CD4-positive, alpha-beta T cell treated with Interleukin-4 for 1 hour (primary cell): ENCODE data around the gene CALY.
A peak's percentile ranks its signal among the peaks of the same experiment; 100 is the strongest.
"Not testable (repeated sequence)": the region's sequence is repeated elsewhere in the genome, so short reads cannot be mapped to it uniquely, and the experiment has no call there.

Experiments used
- DNase-seq, 2 donors: peaks; one replicate each; pipeline ENCODE4 v3.0.0-alpha.2; 2020 to 2022

Gene CALY, protein sequence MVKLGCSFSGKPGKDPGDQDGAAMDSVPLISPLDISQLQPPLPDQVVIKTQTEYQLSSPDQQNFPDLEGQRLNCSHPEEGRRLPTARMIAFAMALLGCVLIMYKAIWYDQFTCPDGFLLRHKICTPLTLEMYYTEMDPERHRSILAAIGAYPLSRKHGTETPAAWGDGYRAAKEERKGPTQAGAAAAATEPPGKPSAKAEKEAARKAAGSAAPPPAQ

DNA sequence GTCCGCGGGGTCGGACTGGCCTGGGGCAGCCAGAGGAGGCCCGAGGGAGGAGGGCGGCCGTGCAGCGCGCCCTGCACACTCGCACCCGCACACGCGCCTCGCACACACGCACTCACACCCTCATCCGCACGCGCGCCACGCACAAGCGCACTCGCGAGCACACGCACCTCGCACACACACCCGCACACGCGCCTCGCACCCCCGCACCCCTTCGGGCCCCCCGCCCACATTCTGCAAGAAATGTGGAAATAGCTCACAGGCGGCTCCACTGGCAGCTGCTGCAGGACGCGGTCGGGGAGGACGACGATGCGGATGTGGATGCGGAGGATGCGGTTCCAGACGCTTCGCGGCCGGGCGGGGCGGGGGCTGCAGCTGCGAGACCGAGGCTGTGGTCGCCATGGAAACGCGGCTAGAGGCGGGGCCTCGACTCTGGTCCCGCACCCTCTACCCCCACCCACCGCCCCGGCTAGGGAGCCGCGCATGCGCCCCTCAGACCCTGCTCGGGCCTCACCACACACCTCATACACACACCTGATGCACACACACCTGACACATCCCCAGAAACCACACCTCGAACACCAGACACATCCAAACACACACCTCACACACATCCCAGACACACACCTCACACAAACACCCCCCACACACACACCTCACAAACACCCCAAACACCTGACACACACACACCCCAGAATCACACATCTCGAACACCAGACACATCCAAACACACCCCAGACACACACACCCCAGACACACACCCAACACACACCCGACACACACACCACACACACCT lies at the start of gene CALY:
Gene CALY (minus strand): TSS at position 320 of the 793 bp plus-strand sequence. CDS start 7,907 bp downstream, outside the sequence.
- DNase-seq = peak; percentile 91

DNA sequence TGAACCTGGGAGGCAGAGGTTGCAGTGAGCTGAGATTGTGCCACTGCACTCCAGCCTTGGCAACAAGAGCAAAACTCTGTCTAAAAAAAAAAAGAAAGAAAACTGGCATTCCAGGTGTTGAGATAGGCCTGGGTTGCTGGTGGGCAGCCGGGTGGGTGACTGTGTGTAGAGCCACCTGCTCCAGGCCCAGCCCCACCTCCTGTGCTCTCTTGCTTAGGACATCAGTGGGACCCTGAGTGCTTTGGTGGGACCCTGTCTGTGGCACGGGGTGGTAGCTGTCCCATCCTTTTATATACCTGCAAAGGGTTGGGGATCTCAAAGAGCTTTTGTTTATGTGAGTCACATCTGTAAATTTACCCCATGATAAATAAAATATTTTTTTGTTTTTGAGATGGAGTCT lies 48.5 kb upstream of the CALY start:
- no peak for DNase-seq

DNA sequence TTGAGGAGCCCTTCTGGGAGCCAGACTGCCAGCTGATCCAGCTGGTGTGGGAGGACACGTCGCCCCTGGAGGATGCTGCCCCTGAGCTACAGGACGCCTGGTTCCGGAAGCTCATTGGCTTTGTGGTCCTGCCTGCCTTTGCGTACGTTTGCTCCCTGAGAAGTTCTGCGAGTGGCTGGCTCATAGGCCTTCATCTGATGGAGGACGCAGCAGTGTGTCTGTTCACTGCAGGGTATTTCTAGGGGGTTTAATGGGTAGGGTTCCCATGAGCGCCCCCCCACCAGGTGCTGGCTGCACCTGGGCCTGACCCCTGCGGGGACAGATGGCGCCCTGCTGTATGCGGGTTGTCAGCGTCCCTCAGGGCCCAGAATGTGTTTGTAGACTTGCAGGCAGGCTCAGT lies 47.4 kb upstream of the CALY start:
- no peak for DNase-seq

DNA sequence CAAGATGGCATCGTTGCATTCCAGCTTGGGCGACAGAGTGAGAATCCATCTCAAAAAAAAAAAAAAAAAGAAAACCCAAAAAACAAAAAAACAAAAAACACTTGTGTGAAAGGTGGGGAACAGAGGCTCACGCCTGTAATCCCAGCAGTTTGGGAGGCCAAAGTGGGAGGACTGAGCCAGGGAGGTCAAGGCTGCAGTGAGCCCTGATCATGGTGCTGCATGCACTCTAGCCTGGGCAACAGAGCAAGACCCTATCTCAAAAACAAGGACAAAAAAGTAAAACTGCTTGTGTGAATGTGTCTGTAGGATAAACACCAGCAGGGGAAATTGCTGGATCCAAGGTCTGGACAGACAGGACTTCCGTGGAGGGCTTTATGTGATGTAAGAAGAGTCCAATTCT lies 46.9 kb upstream of the CALY start:
- DNase-seq = no peak

DNA sequence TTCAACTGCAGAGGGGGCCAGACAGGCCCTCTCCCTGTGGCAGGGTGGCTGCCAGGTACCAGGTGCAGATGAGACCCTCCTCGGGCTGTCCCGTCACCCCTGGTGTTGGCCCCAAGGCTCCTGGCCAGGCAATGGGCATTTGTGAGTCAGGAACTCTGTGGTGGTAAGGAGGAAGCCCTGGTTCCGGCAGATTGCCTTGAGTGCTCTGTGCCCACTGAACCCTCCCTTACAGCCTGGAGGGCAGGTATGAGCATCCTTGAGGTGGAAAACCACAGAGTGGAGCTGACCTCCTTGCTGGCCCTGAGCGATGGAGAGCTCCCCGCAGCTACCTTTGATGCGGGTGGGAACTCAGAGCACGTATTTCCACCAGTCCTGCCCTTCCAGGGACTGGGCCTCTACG lies 44.3 kb upstream of the CALY start:
- DNase-seq = no peak

DNA sequence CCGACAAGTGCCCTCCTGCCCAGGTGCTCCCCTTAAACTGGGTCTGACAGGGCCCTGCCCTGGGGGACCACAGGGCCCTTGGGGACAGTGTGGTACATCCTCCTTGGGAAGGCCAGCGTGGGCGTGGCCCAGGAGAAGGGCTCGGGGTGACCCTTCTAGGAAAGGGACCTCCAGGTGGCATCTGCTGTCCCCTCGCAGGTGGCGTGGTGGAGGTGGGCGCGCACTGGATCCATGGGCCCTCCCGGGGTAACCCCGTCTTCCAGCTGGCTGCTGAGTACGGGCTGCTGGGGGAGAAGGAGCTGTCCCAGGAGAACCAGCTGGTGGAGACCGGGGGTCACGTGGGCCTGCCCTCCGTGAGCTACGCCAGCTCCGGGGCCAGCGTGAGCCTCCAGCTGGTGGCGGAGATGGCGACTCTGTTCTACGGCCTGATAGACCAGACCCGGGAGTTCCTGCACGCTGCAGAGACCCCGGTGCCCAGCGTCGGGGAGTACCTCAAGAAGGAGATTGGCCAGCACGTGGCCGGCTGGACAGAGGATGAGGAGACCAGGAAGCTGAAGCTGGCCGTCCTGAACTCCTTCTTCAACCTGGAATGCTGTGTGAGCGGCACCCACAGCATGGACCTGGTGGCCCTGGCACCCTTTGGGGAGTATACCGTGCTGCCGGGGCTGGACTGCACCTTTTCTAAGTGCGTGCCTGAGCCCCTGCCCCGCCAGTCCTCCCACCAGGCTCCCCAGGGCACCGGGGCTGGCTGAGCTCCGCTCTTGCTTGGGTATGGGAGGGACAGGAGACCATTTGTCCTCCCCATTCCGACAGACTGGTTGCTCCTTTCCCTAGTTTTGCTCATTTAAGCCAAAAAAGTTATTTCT lies 43.3 kb upstream of the CALY start:
- DNase-seq = no peak

DNA sequence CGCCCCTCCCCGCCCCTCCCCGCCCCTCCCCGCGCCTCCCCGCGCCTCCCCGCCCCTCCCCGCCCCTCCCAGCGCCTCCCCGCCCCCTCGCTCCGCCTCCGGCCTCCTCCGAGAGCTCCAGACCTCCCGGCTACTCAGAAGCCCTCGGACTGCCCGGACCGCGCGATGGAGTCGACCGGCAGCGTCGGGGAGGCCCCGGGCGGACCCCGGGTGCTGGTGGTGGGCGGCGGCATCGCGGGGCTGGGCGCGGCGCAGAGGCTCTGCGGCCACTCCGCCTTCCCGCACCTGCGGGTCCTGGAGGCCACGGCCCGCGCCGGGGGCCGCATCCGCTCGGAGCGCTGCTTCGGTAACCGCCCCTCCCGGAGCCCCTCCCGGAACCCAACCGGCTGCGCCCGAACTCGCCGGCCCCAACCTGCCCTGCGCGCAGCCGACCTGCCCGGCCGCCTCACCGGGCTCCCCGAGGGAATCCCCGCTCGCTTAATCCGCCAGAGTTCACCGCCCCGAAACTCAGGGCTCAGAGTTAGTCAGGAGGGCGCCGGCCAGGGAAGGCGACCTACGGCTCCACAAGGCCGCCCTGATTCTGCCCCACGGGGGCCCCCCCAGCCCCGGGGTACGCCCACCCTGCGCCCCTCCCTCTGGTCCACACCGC lies 42.6 kb upstream of the CALY start, which contains the start of gene PAOX:
Gene PAOX (plus strand): TSS at position 111 of the 649 bp plus-strand sequence. CDS start 55 bp downstream, at position 166.
- peak; percentile 63 to 69 for DNase-seq

DNA sequence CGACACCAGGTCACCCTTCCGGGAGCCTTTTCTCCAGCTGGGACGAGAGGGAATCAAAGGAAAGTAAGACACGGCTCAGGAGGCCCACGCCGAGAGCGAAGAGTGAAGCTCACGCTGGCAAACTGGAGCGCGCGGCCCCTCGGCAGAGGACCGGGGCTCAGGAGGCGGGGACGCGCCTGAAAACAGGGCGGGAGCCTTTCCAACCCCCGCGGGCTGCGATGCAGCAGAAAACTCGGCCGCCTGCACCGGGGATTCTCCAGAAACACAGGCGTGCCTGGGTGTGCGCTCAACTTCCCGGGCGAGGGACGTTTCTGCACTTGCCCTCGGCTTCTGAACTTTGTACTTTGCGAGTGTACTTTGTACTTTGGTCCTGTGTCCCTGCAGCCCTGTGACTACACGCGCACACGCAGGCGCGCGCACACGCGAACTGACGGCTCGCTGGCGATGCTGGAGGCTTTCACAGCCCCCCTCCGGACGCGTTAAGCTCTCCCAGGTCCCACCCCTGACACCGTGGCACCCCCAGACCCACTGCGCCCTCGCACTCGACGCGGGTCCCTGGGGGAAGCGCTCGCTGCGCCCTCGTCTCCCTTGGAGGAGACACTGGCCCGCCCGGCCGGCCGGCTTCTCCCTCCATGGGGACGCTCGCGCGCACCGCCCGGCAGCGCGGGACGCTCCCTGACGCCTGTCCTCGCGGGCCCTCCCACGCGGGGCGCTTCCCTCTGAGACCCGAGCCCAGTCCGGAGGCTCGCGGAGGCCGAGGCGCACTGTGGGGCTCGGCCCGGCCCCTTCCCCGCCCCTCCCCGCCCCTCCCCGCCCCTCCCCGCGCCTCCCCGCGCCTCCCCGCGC lies 41.8 kb upstream of the CALY start:
- peak; percentile 47 to 63 for DNase-seq

DNA sequence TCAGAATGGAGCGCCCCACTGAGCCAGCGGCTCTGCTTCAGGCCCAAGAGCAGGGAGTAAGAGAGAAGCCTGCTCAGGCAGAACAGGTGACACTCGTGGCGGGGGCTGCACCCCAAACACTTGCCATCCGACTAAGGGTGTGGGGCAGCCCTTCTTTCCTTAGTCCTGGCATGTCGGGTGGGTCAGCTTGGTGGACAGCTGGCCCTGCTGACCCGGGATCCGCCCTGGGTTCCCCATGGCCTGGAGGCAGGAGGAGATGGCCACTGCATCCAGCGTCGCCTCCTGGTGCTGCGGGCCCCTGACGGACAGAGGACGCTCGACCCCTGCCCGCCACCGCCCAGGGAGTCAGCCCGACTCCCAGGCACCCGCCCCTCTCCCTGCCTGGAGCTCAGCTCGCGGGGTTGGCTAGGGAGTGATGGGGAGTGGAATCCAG lies 41.1 kb upstream of the CALY start:
- no peak for DNase-seq

DNA sequence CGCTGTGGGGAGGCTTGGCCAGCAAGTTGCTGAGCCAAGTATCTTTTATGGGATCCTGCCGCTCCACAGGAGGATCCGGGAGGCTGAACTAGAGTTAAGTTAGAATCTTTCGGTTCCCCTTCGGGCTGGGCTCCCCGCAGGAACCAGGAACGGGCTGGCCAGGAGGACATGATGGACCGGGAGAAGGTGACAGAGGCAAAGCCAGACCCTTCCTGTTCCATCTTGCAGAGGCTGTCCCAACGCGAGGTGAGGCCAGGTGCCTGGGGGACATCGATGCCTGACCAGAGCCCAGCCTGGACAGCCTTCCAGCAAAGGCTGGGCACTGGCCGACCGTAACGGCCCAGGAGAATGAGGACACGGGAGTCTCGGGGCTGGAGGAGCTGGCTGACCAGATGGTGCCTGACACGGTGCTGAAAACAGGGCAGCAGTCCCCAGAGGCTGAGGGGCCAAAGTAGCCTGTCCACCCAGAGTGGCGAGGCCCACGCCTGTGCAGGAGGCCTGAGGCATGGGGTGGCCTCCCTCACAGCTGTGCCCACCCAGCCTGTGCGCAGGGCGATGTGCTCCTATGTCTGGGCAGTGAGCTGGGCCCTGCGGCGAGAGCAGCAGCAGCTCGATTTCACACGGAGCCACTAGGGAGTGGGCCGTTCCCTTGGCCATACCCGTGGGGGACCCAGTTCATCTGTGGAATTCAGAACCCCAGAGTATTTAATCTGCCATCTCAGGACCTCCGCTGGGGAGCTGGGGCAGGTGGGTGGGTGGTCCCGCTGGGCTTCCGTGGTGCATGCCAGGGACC lies 40.5 kb upstream of the CALY start:
- no peak for DNase-seq

DNA sequence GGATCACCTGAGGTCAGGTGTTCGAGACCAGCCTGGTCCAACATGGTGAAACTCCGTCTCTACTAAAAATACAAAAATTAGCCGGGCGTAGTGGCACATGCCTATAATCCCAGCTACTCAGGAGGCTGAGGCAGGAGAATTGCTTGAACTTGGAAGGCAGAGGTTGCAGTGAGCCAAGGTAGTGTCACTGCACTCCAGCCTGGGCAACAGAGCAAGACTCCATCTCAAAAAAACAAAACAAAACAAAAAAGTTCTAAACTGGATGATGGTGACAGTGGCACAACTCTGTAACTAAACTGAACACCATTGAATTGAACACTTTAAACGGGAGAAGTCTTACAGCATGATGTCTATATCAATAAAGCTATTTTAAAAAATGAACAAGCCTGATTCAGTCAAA lies 39.5 kb upstream of the CALY start:
- not testable (repeated sequence) for DNase-seq

DNA sequence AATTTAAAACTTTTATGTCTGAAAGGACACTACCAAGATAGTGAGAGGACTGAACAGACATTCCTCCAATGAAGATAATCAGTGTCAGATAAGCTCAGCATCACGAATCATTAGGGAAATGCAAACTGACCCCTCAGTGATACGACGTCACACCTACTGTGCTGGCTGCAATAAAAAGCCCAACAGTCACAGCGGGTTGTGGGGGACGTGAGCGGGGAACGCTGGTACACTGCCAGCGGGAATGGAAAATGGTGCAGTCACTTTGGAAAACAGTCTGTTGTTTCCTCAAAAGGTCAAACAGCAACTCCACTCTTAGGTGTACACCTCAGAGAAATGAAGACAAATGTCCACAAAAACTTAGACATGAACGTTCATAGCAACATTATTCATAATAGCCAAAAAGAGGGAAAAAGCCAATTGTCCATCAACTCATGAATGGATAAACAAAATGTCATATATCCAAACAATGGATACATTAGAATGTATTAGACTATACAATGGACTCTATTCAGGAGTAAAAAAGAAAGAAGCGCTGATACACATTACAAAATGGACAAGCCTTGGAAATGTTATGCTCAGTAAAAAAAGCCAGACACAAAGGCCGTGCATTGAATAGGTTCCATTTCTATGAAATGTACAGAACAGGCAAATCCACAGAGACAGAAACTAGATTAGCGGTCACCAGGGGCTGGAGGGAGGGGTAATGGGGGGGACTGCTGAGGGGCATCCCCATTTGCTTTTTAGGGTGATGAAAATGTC lies 38.8 kb upstream of the CALY start:
- no peak for DNase-seq

DNA sequence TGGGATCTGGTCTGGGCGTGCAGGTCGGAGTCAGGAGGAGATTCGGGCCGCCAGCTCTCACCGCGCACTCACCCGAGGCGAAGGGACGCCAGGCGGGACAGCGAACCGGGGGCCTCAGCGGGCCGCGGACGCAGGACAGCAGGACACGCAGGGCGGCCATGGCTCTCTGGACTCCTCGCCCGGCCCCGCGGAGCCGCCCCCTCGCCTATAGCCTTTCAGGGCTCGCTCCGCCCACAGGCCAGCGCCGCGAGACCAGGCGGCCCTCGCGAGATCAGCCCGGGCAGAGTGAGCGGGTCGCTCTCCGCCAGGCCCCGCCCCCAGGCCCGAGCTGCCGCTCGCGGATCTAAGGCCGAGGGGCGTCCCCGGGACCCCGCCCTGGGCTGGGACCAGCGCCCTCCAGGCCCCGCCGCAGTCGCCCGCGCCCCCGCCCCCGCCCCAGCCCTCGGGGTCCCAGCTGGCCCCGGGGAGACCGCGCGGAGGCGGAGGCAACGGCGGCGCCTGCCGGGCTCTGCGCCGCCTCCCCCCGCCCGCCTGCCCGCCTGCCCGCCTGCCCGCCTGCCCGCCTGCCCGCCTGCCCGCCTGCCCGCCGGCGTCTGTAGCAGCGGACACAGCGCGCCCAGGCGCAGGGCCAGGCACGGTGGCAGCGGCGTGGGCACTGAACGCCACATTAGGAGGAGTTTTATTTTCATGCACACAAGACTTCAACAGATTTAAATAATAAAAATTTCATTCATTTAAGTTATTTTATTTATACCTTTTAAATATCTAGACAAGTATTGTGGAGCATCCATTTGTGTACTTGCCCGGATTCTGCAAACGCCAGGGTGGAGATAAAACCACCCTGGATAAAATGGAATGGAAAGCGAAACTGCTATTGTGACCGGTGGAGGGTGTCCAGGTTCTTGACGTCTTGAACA lies 36.7 kb upstream of the CALY start, which contains the start of gene ECHS1:
Gene ECHS1 (minus strand): TSS at position 181 of the 917 bp plus-strand sequence. CDS start 21 bp downstream, at position 160.
- peak; percentile 92 to 93 for DNase-seq

DNA sequence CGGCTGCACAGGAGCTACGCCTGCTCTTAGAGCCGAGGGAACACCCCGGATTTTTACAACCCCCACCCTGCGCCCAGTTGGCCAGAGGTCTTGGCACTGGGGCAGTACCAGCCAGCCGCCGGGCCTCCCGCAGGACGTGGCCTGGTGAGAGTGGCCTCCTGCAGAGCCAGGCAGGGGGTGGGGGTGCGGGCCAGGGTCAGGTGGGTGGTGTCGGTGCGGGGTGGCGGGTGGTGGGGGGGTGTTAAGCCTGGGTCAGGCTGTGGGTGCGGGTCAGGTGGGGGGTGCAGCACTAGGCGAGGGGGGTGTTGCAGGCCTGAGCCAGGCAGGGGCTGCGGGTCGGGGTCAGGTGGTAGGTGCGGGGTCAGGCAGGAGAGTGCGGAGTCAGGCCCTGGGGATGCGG lies 35.8 kb upstream of the CALY start:
- DNase-seq = no peak

DNA sequence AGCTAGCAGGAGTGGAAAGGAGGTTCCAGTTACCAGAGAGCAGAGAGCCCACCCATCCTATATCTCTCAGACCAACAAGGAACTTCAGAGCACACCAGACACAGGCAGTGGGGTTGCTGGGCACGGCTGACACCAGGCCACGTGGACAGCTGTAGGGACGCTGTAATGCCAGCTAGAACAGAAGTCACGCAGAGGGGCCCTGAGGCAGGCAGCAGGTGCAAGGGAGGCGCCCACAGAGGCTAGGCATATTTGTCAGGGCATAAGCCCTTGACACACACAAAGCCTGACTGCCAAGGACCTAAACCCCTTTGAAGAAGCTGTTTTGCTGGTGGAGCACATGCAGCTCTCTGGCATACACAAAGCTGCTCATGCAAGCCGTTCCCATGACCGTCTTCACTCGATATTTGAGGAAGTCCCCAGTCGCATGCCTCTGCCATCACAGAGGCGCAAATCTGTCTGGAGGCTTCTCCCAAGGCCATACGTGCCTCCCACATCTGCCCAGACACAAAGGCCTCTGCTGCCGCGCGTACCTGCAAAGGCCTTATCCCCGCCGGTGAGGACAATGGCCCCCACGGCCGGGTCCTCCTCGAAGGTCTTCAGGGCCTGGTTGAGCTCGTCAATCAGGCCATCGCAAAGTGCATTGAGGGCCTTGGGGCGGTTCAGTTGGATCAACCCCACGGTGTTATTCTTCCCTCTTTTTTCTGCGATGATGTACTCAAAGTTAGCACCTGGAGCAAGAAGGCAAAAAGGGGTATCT lies 33.5 kb upstream of the CALY start:
- no peak for DNase-seq

DNA sequence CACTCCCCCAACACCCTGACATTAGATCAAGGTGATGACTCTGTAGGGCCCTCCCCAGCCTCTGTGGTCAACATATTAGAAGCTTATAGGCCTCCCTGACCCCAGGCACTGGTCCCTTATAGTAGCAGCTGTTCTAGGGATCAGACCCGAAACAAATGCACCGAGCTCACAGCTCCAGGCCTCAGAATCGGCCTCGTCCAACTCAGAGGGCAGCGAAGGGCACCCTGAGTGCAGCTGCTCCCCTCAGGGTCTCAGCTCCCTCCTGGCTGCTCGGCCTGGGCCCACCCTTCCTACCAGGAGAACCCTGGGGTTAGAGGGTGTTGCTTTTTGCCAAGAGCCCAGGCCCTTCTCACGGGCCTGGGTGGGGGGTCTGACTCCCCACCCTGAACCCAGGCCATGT lies 31.5 kb upstream of the CALY start:
- no peak for DNase-seq

DNA sequence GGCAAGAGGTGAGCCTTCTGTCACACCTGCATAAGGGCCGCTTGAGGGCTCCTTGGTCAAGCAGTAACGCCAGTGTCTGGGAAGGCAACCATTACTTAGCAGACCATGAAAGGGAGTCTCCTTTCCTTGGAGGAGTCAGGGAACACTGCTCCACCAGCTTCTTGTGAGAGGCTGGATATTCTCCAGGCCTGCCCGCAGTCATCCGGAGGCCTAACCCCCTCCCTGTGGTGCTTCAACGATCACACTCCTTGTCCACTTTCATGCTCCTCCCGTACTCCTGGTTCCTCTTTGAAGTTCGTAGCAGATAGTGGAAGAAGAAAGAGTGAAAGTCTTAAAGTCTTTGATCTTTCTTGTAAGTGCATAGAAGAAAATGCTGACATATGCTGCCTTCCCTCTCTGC lies 30.8 kb upstream of the CALY start:
- DNase-seq = not testable (repeated sequence)

DNA sequence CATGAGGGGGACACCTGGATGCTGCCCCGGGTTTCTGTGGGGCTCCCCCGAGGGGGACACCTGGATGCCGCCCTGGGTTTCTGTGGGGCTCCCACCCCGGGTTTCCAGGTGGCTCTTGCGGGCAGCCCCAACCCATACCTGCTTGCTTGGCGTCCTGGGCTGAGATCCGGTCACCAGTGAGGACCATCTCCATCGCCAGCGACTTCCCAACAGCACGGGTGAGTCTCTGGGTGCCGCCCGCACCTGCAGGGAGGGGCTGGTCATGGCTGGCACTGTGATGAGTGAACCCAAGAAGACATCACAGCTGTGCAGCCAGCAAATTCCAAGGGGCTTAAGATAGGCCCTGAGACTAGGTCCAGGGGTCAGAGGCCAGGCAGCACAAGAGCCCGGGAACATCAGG lies 30.1 kb upstream of the CALY start:
- no peak for DNase-seq
